Measurements from ENCODE around the gene MYRF. TPM values are rescaled to one million over a fixed set of nuclear protein-coding genes. Genes with fewer than 3 reads are reported as not detected.

MYRF gene
- total and polyA plus RNA-seq, 2 of the 13 experiments (the other 11 are each of a cell fraction or from before 2014, with no cell fraction given): 10.2 to 25.9 TPM

GRCh38 chr11:61797263-61797944 lies 45.0 kb downstream of the MYRF start:
- WGBS (ENCODE audit: low lambda C conversion rate): 74% methylated on average over 3 of the region's 3 CpGs
- H3K4me2 ChIP-seq (ENCODE audit: low read depth, low read length): no peak overlapping the region
- peaks cover 40% of the 10 kb centered on the region for H3K4me1 ChIP-seq (ENCODE audit: insufficient read depth, low read length)
- FAIRE-seq (peak; percentile 85), DNase-seq (ENCODE audit: low spot score) (peak; percentile 78), ATAC-seq (peak; percentile 13; the same call in 1 of the 3 replicates)
- intact Hi-C loops (cut with micrococcal nuclease; ENCODE audit: unreplicated experiment) (loop anchor here (1.0 to 2.0 kb wide), 4 partner anchors 19 to 311 kb away; no protein-coding TSS in a partner anchor), in situ Hi-C loops (cut with HindIII; ENCODE audit: extremely low pct_ligation_motif_present, low pct_unique_long_range_greater_than_20kb) (loop anchor here (10.0 kb wide), 1 partner anchor 287 kb away; no protein-coding TSS in a partner anchor)
- ChIA-PET POLR2A (interaction anchor here (0.9 to 3.2 kb wide), 4 partner anchors 17 to 176 kb away, joined by 4 to 28 read pairs (median 4); partner anchors contain the start of genes FADS1 and FTH1), CTCF (ENCODE audit: low intra/inter-chr PET ratio, low total read pairs) (interaction anchor here (0.8 to 2.2 kb wide), 10 partner anchors 19 to 310 kb away, joined by 3 to 7 read pairs (median 4); partner anchors contain the start of genes FADS1 and FADS2)
- no peak overlapping the region for H3K9ac ChIP-seq (ENCODE audit: insufficient read depth, low read depth, low read length)
- H3K79me2 ChIP-seq (ENCODE audit: insufficient read depth, low read length): peaks cover 37% of the 10 kb centered on the region
- H3K27me3 ChIP-seq (ENCODE audit: control insufficient read depth in 1 of 2, insufficient read depth in 2 of 2, low read length in 2 of 2): no peaks in the 10 kb centered on the region; a peak in 1 of 5 replicates
- no peaks in the 10 kb centered on the region; the same call in 1 of the 2 replicates for H4K20me1 ChIP-seq (ENCODE audit: insufficient read depth, low read length)
- no peak overlapping the region for H3K4me3 ChIP-seq (replicated peaks in 1 of 3; ENCODE audit: insufficient read depth in 1 of 3, low read depth in 2 of 3, low read length in 3 of 3)
- peak overlapping the region; percentile 5 for H3K27ac ChIP-seq (ENCODE audit: extremely low read length, insufficient read depth, low read length)
- no TSS peak for BruUV-seq (replicated peaks)
- H2AFZ ChIP-seq (ENCODE audit: low read length): no peak overlapping the region
- H3K36me3 ChIP-seq (replicated peaks in 1 of 2; ENCODE audit: control insufficient read depth in 1 of 2, insufficient read depth in 2 of 2, low read length in 2 of 2): peaks cover 8 to 31% of the 10 kb centered on the region in 2 experiments
- no peaks in the 10 kb centered on the region for H3K9me3 ChIP-seq (ENCODE audit: low read length)
- TF ChIP-seq CCDC6 (CRISPR knock-in tag; IDR thresholded peaks at IDR 0.05) (peak; percentile 21; the same call in 1 of the 2 replicates), NFYC (CRISPR knock-in tag; IDR thresholded peaks at IDR 0.05) (no peak; the same call in 1 of the 2 replicates), ZSCAN21 (CRISPR knock-in tag; IDR thresholded peaks at IDR 0.05; ENCODE audit: borderline replicate concordance) (no peak), THAP11 (CRISPR knock-in tag; IDR thresholded peaks at IDR 0.05) (0 out of 2 replicates have a peak, but pooled peaks have one; percentile 25), YY1 (IDR thresholded peaks at IDR 0.05; ENCODE audit: insufficient read depth, insufficient replicate concordance, low read depth, low read length) (peak; percentile 35), RAD21 (CRISPR knock-in tag; IDR thresholded peaks at IDR 0.05) (peak; percentile 69), ZBTB21 (CRISPR knock-in tag; IDR thresholded peaks at IDR 0.05) (no peak), ARID4A (CRISPR knock-in tag; IDR thresholded peaks at IDR 0.05; ENCODE audit: borderline replicate concordance) (peak; percentile 15; the same call in 1 of the 2 replicates), BRF2 (CRISPR knock-in tag; IDR thresholded peaks at IDR 0.05) (0 out of 2 replicates have a peak, but pooled peaks have one; percentile 58), RORA (CRISPR knock-in tag; IDR thresholded peaks at IDR 0.05) (no peak), SMC3 (IDR thresholded peaks at IDR 0.05; ENCODE audit: low read length) (peak; percentile 78), RAD51 (IDR thresholded peaks at IDR 0.05; ENCODE audit: borderline replicate concordance) (no peak), ZNF570 (CRISPR knock-in tag; IDR thresholded peaks at IDR 0.05; ENCODE audit: borderline replicate concordance) (no peak), SP4 (CRISPR knock-in tag; IDR thresholded peaks at IDR 0.05) (no peak), ZNF749 (CRISPR knock-in tag; IDR thresholded peaks at IDR 0.05; ENCODE audit: borderline replicate concordance) (no peak), SAP130 (CRISPR knock-in tag; IDR thresholded peaks at IDR 0.05; ENCODE audit: low read depth) (0 out of 2 replicates have a peak, but pooled peaks have one; percentile 51), MXI1 (IDR thresholded peaks at IDR 0.05; ENCODE audit: borderline replicate concordance, low read depth, low read length) (peak; percentile 20; the same call in 1 of the 3 replicates)

Measured in HepG2 (cell line).